ENCODE measurements around the gene PIP5K1C. TPM values are rescaled to one million over a fixed set of nuclear protein-coding genes. Genes with fewer than 3 reads are reported as not detected.

PIP5K1C gene
- total and polyA plus RNA-seq, 9 of the 15 experiments (the other 6 are each of a cell fraction or from before 2014, with no cell fraction given): 0.38 to 22.1 (median 4.1) TPM

- no peak for TF ChIP-seq AFF1 (IDR thresholded peaks at IDR 0.05; ENCODE audit: low read depth in 1 of 2, partially characterized antibody in 2 of 2)
- TF ChIP-seq TCF15 (CRISPR knock-in tag; IDR thresholded peaks at IDR 0.05): no peak
- no peak for TF ChIP-seq NFXL1 (CRISPR knock-in tag; IDR thresholded peaks at IDR 0.05)
- no peak for TF ChIP-seq IRF2 (CRISPR knock-in tag; IDR thresholded peaks at IDR 0.05)
- TF ChIP-seq ZNF165 (CRISPR knock-in tag; IDR thresholded peaks at IDR 0.05; ENCODE audit: borderline replicate concordance): no peak
- no peak for TF ChIP-seq SAP30 (IDR thresholded peaks at IDR 0.05; ENCODE audit: borderline replicate concordance, insufficient read depth, low read depth, low read length, poor library complexity, severe bottlenecking)
- TF ChIP-seq EHMT2 (IDR thresholded peaks at IDR 0.05): no peak
- peak; percentile 12 for TF ChIP-seq TBP (optimal IDR thresholded peaks at IDR 0.05; ENCODE audit: low read depth, low read length)
- no peak for TF ChIP-seq ZNF347 (CRISPR knock-in tag; IDR thresholded peaks at IDR 0.05; ENCODE audit: low read depth)
- 0 out of 2 replicates have a peak, but pooled peaks have one; percentile 57 for TF ChIP-seq SRSF3 (IDR thresholded peaks at IDR 0.05; ENCODE audit: insufficient read depth, low read length)
- peak; percentile 52 for TF ChIP-seq HMGN3 (IDR thresholded peaks at IDR 0.05; ENCODE audit: borderline replicate concordance, extremely low read depth, insufficient read length, low read depth, low read length)
- TF ChIP-seq WHSC1 (IDR thresholded peaks at IDR 0.05; ENCODE audit: low read length): no peak
- TF ChIP-seq ZNF41 (CRISPR knock-in tag; conservative IDR thresholded peaks at IDR 0.05): no peak
- no peak for TF ChIP-seq ILK (tag; IDR thresholded peaks at IDR 0.05; ENCODE audit: borderline replicate concordance, low read depth)
- TF ChIP-seq MEF2D (tag; conservative IDR thresholded peaks at IDR 0.05; ENCODE audit: low read depth): 0 out of 2 replicates have a peak, but pooled peaks have one; percentile 1
- TF ChIP-seq HDAC1 (IDR thresholded peaks at IDR 0.05): peak in 1 of 2 experiments; percentile 36; a peak in 1 of 4 replicates
- no peak for TF ChIP-seq LARP7 (IDR thresholded peaks at IDR 0.05)
- no peak for TF ChIP-seq XRCC5 (IDR thresholded peaks at IDR 0.05; ENCODE audit: low read depth, low read length)
- TF ChIP-seq ZFX (CRISPR knock-in tag; IDR thresholded peaks at IDR 0.05): peak; percentile 12; the same call in 1 of the 2 replicates
- TF ChIP-seq PTBP1 (IDR thresholded peaks at IDR 0.05; ENCODE audit: low read depth, low read length): no peak
- TF ChIP-seq SMAD2 (IDR thresholded peaks at IDR 0.05; ENCODE audit: low read depth, low read length): no peak
- TF ChIP-seq ZNF197 (CRISPR knock-in tag; IDR thresholded peaks at IDR 0.05; ENCODE audit: low read depth): no peak
- no peak for TF ChIP-seq ESRRB (CRISPR knock-in tag; IDR thresholded peaks at IDR 0.05; ENCODE audit: borderline replicate concordance)
- TF ChIP-seq HSF4 (CRISPR knock-in tag; IDR thresholded peaks at IDR 0.05; ENCODE audit: borderline replicate concordance): no peak
- no peak for TF ChIP-seq MCM2 (IDR thresholded peaks at IDR 0.05; ENCODE audit: low read depth)
Observed at GRCh38 chr19:3671680-3672574, 28.3 kb downstream of the PIP5K1C start (continued).
